ENCODE data around the gene TMEM185A. TPM values are rescaled to one million over a fixed set of nuclear protein-coding genes. Genes with fewer than 3 reads are reported as not detected.
"Not testable (repeated sequence)": the region's sequence is repeated elsewhere in the genome, so short reads cannot be mapped to it uniquely, and the experiment has no call there.

The TMEM185A gene
- total and polyA plus RNA-seq, 3 donors from 2014 or later = 48.7 to 66.0 (median 64.3) TPM

- H3K4me1 ChIP-seq = no peaks in the 10 kb centered on the region
- H3K4me3 ChIP-seq = no peak overlapping the region
- 73 to 75% methylated on average over 3 of the region's 3 CpGs for WGBS, 2 donors
- intact Hi-C loops (cut with DNase I; ENCODE audit: low total_unique reads) = no loop called here
- DNase-seq = no peak
- TF ChIP-seq POLR2A (IDR thresholded peaks at IDR 0.05) (no peak), CTCF (IDR thresholded peaks at IDR 0.05) (no peak)
- H3K27me3 ChIP-seq = no peaks in the 10 kb centered on the region
- no peaks in the 10 kb centered on the region for H3K36me3 ChIP-seq (ENCODE audit: low read depth, missing control alignments)
- no peaks in the 10 kb centered on the region for H3K9me3 ChIP-seq
- no peak overlapping the region for H3K27ac ChIP-seq
Observed at GRCh38 chrX:149618871-149619270, 12.7 kb downstream of the TMEM185A start.

GRCh38 chrX:149611623-149612175, 19.9 kb downstream of the TMEM185A start:
- H3K4me1 ChIP-seq = no peaks in the 10 kb centered on the region
- H3K9me3 ChIP-seq = no peaks in the 10 kb centered on the region
- no peaks in the 10 kb centered on the region for H3K36me3 ChIP-seq (ENCODE audit: low read depth, missing control alignments)
- H3K4me3 ChIP-seq = no peak overlapping the region
- WGBS, 2 donors = 53 to 58% methylated on average over 1 of the region's 1 CpG
- H3K27ac ChIP-seq = no peak overlapping the region
- intact Hi-C loops (cut with DNase I; ENCODE audit: low total_unique reads) = no loop called here
- no peak for TF ChIP-seq POLR2A (IDR thresholded peaks at IDR 0.05)
- TF ChIP-seq CTCF (IDR thresholded peaks at IDR 0.05) = no peak
- H3K27me3 ChIP-seq = no peaks in the 10 kb centered on the region
- no peak for DNase-seq

- H3K4me1 ChIP-seq = no peaks in the 10 kb centered on the region
- no peak overlapping the region for H3K4me3 ChIP-seq
- WGBS, 2 donors = 86 to 92% methylated on average over 2 to 5 of the region's 5 CpGs
- DNase-seq = no peak
- H3K27me3 ChIP-seq = no peaks in the 10 kb centered on the region
- no peak overlapping the region for H3K27ac ChIP-seq
- H3K9me3 ChIP-seq = no peaks in the 10 kb centered on the region
- TF ChIP-seq POLR2A (IDR thresholded peaks at IDR 0.05) (no peak), CTCF (IDR thresholded peaks at IDR 0.05) (no peak)
- H3K36me3 ChIP-seq (ENCODE audit: low read depth, missing control alignments) = no peaks in the 10 kb centered on the region
- intact Hi-C loops (cut with DNase I; ENCODE audit: low total_unique reads) = no loop called here
Observed at GRCh38 chrX:149610511-149610910, 21.1 kb downstream of the TMEM185A start.

GRCh38 chrX:149607699-149608098, 23.9 kb downstream of the TMEM185A start:
- TF ChIP-seq CTCF (IDR thresholded peaks at IDR 0.05) (no peak), POLR2A (IDR thresholded peaks at IDR 0.05) (no peak)

GRCh38 chrX:149605248-149605885, 26.2 kb downstream of the TMEM185A start:
- DNase-seq; H3K36me3 ChIP-seq (ENCODE audit: low read depth, missing control alignments); H3K27me3 ChIP-seq; H3K9me3 ChIP-seq; H3K4me1 ChIP-seq; H3K4me3 ChIP-seq; intact Hi-C loops (cut with DNase I; ENCODE audit: low total_unique reads); H3K27ac ChIP-seq: not testable (repeated sequence)
- whole genome bisulfite sequencing, 2 donors = 87 to 90% methylated on average over 2 to 7 of the region's 7 CpGs

More at GRCh38 chrX:149607699-149608098, 23.9 kb downstream of the TMEM185A start:
- intact Hi-C loops (cut with DNase I; ENCODE audit: low total_unique reads) = no loop called here
- H3K9me3 ChIP-seq = no peaks in the 10 kb centered on the region
- no peak overlapping the region for H3K4me3 ChIP-seq
- H3K36me3 ChIP-seq (ENCODE audit: low read depth, missing control alignments) = no peaks in the 10 kb centered on the region
- H3K27me3 ChIP-seq = no peaks in the 10 kb centered on the region
- H3K4me1 ChIP-seq = no peaks in the 10 kb centered on the region
- no peak for DNase-seq
- no peak overlapping the region for H3K27ac ChIP-seq

GRCh38 chrX:149598603-149599002, 33.0 kb downstream of the TMEM185A start:
- H3K36me3 ChIP-seq (ENCODE audit: low read depth, missing control alignments); H3K4me3 ChIP-seq; intact Hi-C loops (cut with DNase I; ENCODE audit: low total_unique reads); H3K27ac ChIP-seq; H3K27me3 ChIP-seq; H3K4me1 ChIP-seq; H3K9me3 ChIP-seq: not testable (repeated sequence)
- peak; percentile 13 for DNase-seq
- WGBS, 2 donors = no CpG with 5 or more reads among the region's 11 CpGs

- H3K4me1 ChIP-seq; intact Hi-C loops (cut with DNase I; ENCODE audit: low total_unique reads); H3K36me3 ChIP-seq (ENCODE audit: low read depth, missing control alignments); H3K27me3 ChIP-seq; H3K27ac ChIP-seq; H3K9me3 ChIP-seq; DNase-seq; H3K4me3 ChIP-seq: not testable (repeated sequence)
- WGBS, 2 donors = no CpG with 5 or more reads among the region's 7 CpGs
Observed at GRCh38 chrX:149595943-149596342, 35.6 kb downstream of the TMEM185A start.

GRCh38 chrX:149595214-149595613, 36.4 kb downstream of the TMEM185A start, which contains the start of gene HSFX2:
HSFX2 (minus strand) TSS chrX:149595314; CDS start chrX:149594700, 614 bp downstream.
- H3K9me3 ChIP-seq; H3K27me3 ChIP-seq; H3K4me1 ChIP-seq; H3K36me3 ChIP-seq (ENCODE audit: low read depth, missing control alignments); DNase-seq; intact Hi-C loops (cut with DNase I; ENCODE audit: low total_unique reads); H3K27ac ChIP-seq; H3K4me3 ChIP-seq: not testable (repeated sequence)
- no CpG with 5 or more reads among the region's 17 CpGs for WGBS, 2 donors

Data from testis (tissue), 3 donors.